Osteoblast (primary cell): Measurements from ENCODE around the gene LRRN3. TPM values are rescaled to one million over a fixed set of nuclear protein-coding genes. Genes with fewer than 3 reads are reported as not detected.

Experiments used
- DNase-seq: peaks from one replicate; pipeline ENCODE4 v3.0.0; 2011; ENCODE audit warnings: low spot score, mixed read lengths; ENCODE audit not compliant: insufficient read length; ENCODE audit errors: missing footprints
- H2AFZ ChIP-seq: 2 replicates; pipeline ENCODE4 v1.6.0; 2011; ENCODE audit warnings: mild to moderate bottlenecking, low read length
- H3K27ac ChIP-seq: 2 replicates; pipeline ENCODE4 v1.5.1; 2011; ENCODE audit warnings: mild to moderate bottlenecking, low read depth, low read length, moderate library complexity
- H3K27me3 ChIP-seq: 2 replicates; pipeline ENCODE4 v1.6.0; 2012; ENCODE audit warnings: mild to moderate bottlenecking, control low read depth, inconsistent platforms, low read length, moderate library complexity; ENCODE audit not compliant: insufficient read depth
- H3K36me3 ChIP-seq: 2 replicates; pipeline ENCODE4 v1.5.1; 2011; ENCODE audit warnings: mild to moderate bottlenecking, low read length, control low read depth, moderate library complexity; ENCODE audit not compliant: insufficient read depth
- H3K4me1 ChIP-seq: 2 replicates; pipeline ENCODE4 v1.5.1; 2011; ENCODE audit warnings: mild to moderate bottlenecking, low read length, control low read depth, moderate library complexity; ENCODE audit not compliant: insufficient read depth
- H3K4me2 ChIP-seq: 2 replicates; pipeline ENCODE4 v1.6.0; 2011; ENCODE audit warnings: mild to moderate bottlenecking, low read length; ENCODE audit not compliant: insufficient read depth
- H3K4me3 ChIP-seq: fragments of 200-600 bp; sonication (generic); 3 replicates; pipeline ENCODE4 v1.5.1; 2012; ENCODE audit warnings: mild to moderate bottlenecking, low read length, inconsistent platforms; ENCODE audit not compliant: insufficient read depth
- H3K79me2 ChIP-seq: 2 replicates; pipeline ENCODE4 v1.6.0; 2012; ENCODE audit warnings: mild to moderate bottlenecking, low read length, control low read depth, inconsistent platforms; ENCODE audit not compliant: insufficient read depth
- H3K9me3 ChIP-seq: 2 replicates; pipeline ENCODE4 v1.5.1; 2011; ENCODE audit warnings: low read depth, low read length, control low read depth
- H4K20me1 ChIP-seq: 2 replicates; pipeline ENCODE4 v1.6.0; 2012; ENCODE audit warnings: mild to moderate bottlenecking, low read length, control low read depth; ENCODE audit not compliant: insufficient read depth
- CTCF ChIP-seq: IDR thresholded peaks from 2 replicates; pipeline ENCODE4 v1.5.1; 2011; ENCODE audit warnings: mild to moderate bottlenecking, low read depth, low read length, moderate library complexity; ENCODE audit errors: extremely low read depth
- total RNA-seq: library from RNA; depleted of rRNA; stranded (reverse); fragments of >200 nt; gene quantifications from 2 replicates; pipeline ENCODE4 v1.2.3, GENCODE V29; 2012

The LRRN3 gene
- total RNA-seq, 1 donor: 2.2 TPM

- Histone ChIP-seq H3K4me3 (no peak overlapping the region), H4K20me1 (no peaks in the 10 kb centered on the region), H3K36me3 (no peaks in the 10 kb centered on the region), H2AFZ (no peak overlapping the region), H3K9me3 (no peaks in the 10 kb centered on the region), H3K27me3 (no peaks in the 10 kb centered on the region), H3K4me2 (no peak overlapping the region), H3K4me1 (no peaks in the 10 kb centered on the region), H3K27ac (no peak overlapping the region), H3K79me2 (no peaks in the 10 kb centered on the region)
- TF ChIP-seq CTCF: no peak
- DNase-seq: no peak
Measured at GRCh38 chr7:111172564-111173257, 81.8 kb downstream of the LRRN3 start.

GRCh38 chr7:111173528-111173927 is 82.6 kb downstream of the LRRN3 start:
- no peak for DNase-seq
- no peak for TF ChIP-seq CTCF
- Histone ChIP-seq H3K9me3 (no peaks in the 10 kb centered on the region), H3K27ac (no peak overlapping the region), H4K20me1 (no peaks in the 10 kb centered on the region), H3K27me3 (no peaks in the 10 kb centered on the region), H3K4me3 (no peak overlapping the region), H3K79me2 (no peaks in the 10 kb centered on the region), H2AFZ (no peak overlapping the region), H3K4me2 (no peak overlapping the region), H3K36me3 (no peaks in the 10 kb centered on the region), H3K4me1 (no peaks in the 10 kb centered on the region)

- DNase-seq: no peak
Measured at GRCh38 chr7:111173990-111174389, 83.1 kb downstream of the LRRN3 start.

GRCh38 chr7:111174510-111174909 is 83.6 kb downstream of the LRRN3 start:
- no peaks in the 10 kb centered on the region for H3K4me1 ChIP-seq

More at GRCh38 chr7:111173990-111174389, 83.1 kb downstream of the LRRN3 start:
- no peaks in the 10 kb centered on the region for H4K20me1 ChIP-seq
- no peaks in the 10 kb centered on the region for H3K9me3 ChIP-seq
- no peak overlapping the region for H3K4me2 ChIP-seq
- H3K4me3 ChIP-seq: no peak overlapping the region
- no peaks in the 10 kb centered on the region for H3K79me2 ChIP-seq
- TF ChIP-seq CTCF: no peak
- no peak overlapping the region for H3K27ac ChIP-seq
- H2AFZ ChIP-seq: no peak overlapping the region
- H3K4me1 ChIP-seq: no peaks in the 10 kb centered on the region
- H3K27me3 ChIP-seq: no peaks in the 10 kb centered on the region
- H3K36me3 ChIP-seq: no peaks in the 10 kb centered on the region

More at GRCh38 chr7:111174510-111174909, 83.6 kb downstream of the LRRN3 start:
- no peak overlapping the region for H3K27ac ChIP-seq
- no peak overlapping the region for H3K4me3 ChIP-seq
- no peak overlapping the region for H3K4me2 ChIP-seq
- no peaks in the 10 kb centered on the region for H3K27me3 ChIP-seq
- H3K36me3 ChIP-seq: no peaks in the 10 kb centered on the region
- no peak for DNase-seq
- no peaks in the 10 kb centered on the region for H4K20me1 ChIP-seq
- H3K9me3 ChIP-seq: no peaks in the 10 kb centered on the region
- no peaks in the 10 kb centered on the region for H3K79me2 ChIP-seq
- no peak for TF ChIP-seq CTCF
- no peak overlapping the region for H2AFZ ChIP-seq
